Measurements from ENCODE around the gene RNF227. TPM values are rescaled to one million over a fixed set of nuclear protein-coding genes. Genes with fewer than 3 reads are reported as not detected.

RNF227 gene
- total and polyA plus RNA-seq, 10 of the 15 experiments (the other 5 are each of a cell fraction or from before 2014, with no cell fraction given): 0.49 to 5.0 (median 1.3) TPM

- no peak overlapping the region for H3K4me2 ChIP-seq (ENCODE audit: control insufficient read depth, insufficient read depth)
These were observed 30.4 kb upstream of the RNF227 start for GRCh38 chr17:7946441-7946840.

More at GRCh38 chr17:7946441-7946840, 30.4 kb upstream of the RNF227 start:
- no peak overlapping the region for H2AFZ ChIP-seq (ENCODE audit: control insufficient read depth, low read depth, low read length)
- intact Hi-C loops (cut with micrococcal nuclease; ENCODE audit: unreplicated experiment) (no loop called here), in situ Hi-C loops (cut with MboI) (no loop called here)
- H3K36me3 ChIP-seq (ENCODE audit: control insufficient read depth in 2 of 2, insufficient read depth in 2 of 2, low read length in 1 of 2): peaks cover 12 to 29% of the 10 kb centered on the region in 2 experiments
- DNase-seq (ENCODE audit: low read depth, low spot score) (no peak), ATAC-seq (no peak), FAIRE-seq (no peak)
- no peak overlapping the region for H3K27ac ChIP-seq (ENCODE audit: control insufficient read depth, insufficient read depth)
- CTCF ChIA-PET: interaction anchor here (1.5 kb wide), 1 partner anchor 44 kb away, joined by 3 read pairs; no protein-coding TSS in a partner anchor
- RAD21 ChIA-PET (ENCODE audit: unreplicated experiment): no interaction called here
- no peak overlapping the region for H3K4me3 ChIP-seq
- no peaks in the 10 kb centered on the region for H3K9me3 ChIP-seq (replicated peaks; ENCODE audit: control insufficient read depth, insufficient read depth, low read length)
- 94% methylated on average over 5 of the region's 5 CpGs for WGBS (ENCODE audit: insufficient coverage, insufficient replicate concordance, low lambda C conversion rate, missing lambda C conversion rate)
- H3K9ac ChIP-seq (ENCODE audit: control insufficient read depth, insufficient read depth, low read length): no peak overlapping the region
- TF ChIP-seq E4F1 (IDR thresholded peaks at IDR 0.05; ENCODE audit: borderline replicate concordance, partially characterized antibody) (no peak), GABPA (IDR thresholded peaks at IDR 0.05; ENCODE audit: low read depth) (no peak), CEBPB (IDR thresholded peaks at IDR 0.05; ENCODE audit: borderline replicate concordance in 1 of 2, low read depth in 2 of 2, low read length in 2 of 2) (no peak), CREM (IDR thresholded peaks at IDR 0.05; ENCODE audit: low read depth) (no peak), SKIL (IDR thresholded peaks at IDR 0.05; ENCODE audit: low read depth, poor library complexity, severe bottlenecking) (no peak), FOXM1 (IDR thresholded peaks at IDR 0.05; ENCODE audit: low read depth, low read length) (no peak), TCF12 (IDR thresholded peaks at IDR 0.05; ENCODE audit: low read depth, low read length) (no peak), SMAD5 (IDR thresholded peaks at IDR 0.05; ENCODE audit: low read depth) (no peak), BACH1 (IDR thresholded peaks at IDR 0.05; ENCODE audit: borderline replicate concordance) (no peak), E2F8 (IDR thresholded peaks at IDR 0.05; ENCODE audit: low read depth, partially characterized antibody) (no peak), NFYB (IDR thresholded peaks at IDR 0.05; ENCODE audit: insufficient read depth, low read depth, low read length) (no peak), RBBP5 (conservative IDR thresholded peaks at IDR 0.05) (no peak)
- SMC1A ChIA-PET (ENCODE audit: uncharacterized antibody, unreplicated experiment): interaction anchor here (0.7 to 2.1 kb wide), 2 partner anchors 13 to 42 kb away, joined by 3 to 5 read pairs; no protein-coding TSS in a partner anchor
- H3K79me2 ChIP-seq (ENCODE audit: control insufficient read depth, insufficient read depth, low read length): no peaks in the 10 kb centered on the region
- peaks cover 6% of the 10 kb centered on the region for H3K4me1 ChIP-seq (ENCODE audit: control insufficient read depth, insufficient read depth, low read length)
- H4K20me1 ChIP-seq (ENCODE audit: control insufficient read depth, insufficient read depth): no peaks in the 10 kb centered on the region
- no peaks in the 10 kb centered on the region for H3K27me3 ChIP-seq (replicated peaks in 1 of 2; ENCODE audit: control insufficient read depth in 2 of 2, insufficient read depth in 2 of 2, low read length in 1 of 2)
- BruUV-seq (replicated peaks): no TSS peak
- POLR2A ChIA-PET: interaction anchor here (0.5 to 2.8 kb wide), 2 partner anchors 13 to 83 kb away, joined by 5 to 12 read pairs; no protein-coding TSS in a partner anchor

Measured in GM12878 (cell line).